ENCODE measurements around the gene ZNF804A.
"Not testable (repeated sequence)": the region's sequence is repeated elsewhere in the genome, so short reads cannot be mapped to it uniquely, and the experiment has no call there.

ZNF804A gene

GRCh38 chr2:184696644-184697043, 98.3 kb downstream of the ZNF804A start:
- no peak for DNase-seq (ENCODE audit: extremely low read depth in 1 of 2, low read depth in 1 of 2)

DNA sequence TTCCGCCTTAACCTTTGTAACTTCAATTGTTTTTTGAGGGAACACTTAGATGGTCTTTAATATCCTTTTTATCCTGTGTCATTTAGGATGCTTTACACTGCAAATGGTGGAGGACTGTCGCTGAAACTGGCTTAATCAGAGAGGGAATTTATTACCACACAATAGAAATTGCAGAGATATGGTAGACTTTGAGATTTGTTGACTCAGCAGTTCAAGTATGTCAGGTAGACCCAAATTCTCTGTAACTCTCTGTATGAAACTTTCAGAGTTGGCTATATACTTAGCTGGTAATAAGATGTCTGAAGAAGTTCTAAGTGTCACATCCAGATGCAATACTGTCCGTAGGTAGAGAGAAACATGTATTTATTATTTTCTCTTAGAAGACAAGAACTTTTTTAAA, 100.1 kb downstream of the ZNF804A start:
- no peak for DNase-seq (ENCODE audit: extremely low read depth in 1 of 2, low read depth in 1 of 2)

GRCh38 chr2:184721881-184722280, 123.6 kb downstream of the ZNF804A start:
- no peak for DNase-seq (ENCODE audit: extremely low read depth in 1 of 2, low read depth in 1 of 2)

- DNase-seq (ENCODE audit: extremely low read depth in 1 of 2, low read depth in 1 of 2): no peak
These were observed 129.5 kb downstream of the ZNF804A start for GRCh38 chr2:184727813-184728212.

DNA sequence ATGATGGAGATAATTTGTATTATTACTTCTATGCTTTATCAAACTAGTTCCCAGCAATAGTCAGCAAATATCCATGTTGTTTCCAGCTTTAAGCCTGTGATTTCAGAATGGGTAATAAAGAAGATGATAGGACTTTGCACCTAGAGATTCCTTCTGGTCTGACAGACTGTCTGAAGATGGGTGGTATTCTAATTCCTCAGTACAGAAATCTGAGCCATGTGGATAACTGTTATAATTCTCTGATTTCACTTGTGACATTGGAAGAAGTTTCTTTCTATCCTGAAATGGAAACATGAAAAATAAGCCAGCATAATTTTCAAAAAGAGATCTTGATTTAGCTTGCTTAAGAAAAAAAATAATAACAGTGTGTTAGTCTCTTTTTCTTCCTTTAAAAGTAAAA, 130.1 kb downstream of the ZNF804A start:
- DNase-seq (ENCODE audit: extremely low read depth in 1 of 2, low read depth in 1 of 2): no peak

- DNase-seq (ENCODE audit: extremely low read depth in 1 of 2, low read depth in 1 of 2): no peak
These were observed 131.3 kb downstream of the ZNF804A start for GRCh38 chr2:184729581-184729980.

DNA sequence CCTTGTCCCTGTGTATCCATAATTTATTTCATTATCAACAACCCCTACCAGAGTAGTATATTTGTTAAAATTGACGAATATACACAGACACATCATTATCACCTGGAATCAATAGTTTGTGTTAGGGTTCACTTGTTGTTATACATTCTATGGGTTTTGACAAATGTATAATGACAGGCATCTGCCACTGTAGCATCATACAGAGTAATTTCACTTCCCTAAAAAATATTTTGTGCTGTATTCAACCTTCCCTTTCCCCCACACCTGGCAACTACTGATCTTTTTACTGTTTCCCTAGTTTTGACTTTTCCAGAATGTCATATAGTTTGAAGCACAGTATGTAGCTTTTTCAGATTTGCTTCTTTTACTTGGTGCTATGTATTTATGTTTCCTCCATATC, 132.0 kb downstream of the ZNF804A start:
- DNase-seq (ENCODE audit: extremely low read depth in 1 of 2, low read depth in 1 of 2): no peak

DNA sequence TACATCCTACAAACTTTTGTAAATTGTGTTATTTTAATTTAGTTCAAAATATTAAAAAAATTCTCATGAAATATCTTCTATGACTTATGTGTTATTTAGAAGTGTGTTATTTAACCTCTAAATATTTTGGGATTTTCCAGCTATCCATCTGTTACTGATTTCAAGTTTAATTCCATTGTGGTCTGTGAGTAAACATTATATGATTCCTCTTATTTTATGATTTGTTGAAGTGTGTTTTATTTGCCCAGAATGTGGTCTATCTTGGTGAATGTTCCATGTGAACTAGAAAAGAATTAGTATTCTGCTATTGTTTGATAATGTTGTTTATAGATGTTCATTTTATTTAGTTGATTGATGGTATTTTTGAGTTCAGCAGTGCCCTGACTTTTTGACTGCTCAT, 136.0 kb downstream of the ZNF804A start:
- no peak for DNase-seq (ENCODE audit: extremely low read depth in 1 of 2, low read depth in 1 of 2)

DNA sequence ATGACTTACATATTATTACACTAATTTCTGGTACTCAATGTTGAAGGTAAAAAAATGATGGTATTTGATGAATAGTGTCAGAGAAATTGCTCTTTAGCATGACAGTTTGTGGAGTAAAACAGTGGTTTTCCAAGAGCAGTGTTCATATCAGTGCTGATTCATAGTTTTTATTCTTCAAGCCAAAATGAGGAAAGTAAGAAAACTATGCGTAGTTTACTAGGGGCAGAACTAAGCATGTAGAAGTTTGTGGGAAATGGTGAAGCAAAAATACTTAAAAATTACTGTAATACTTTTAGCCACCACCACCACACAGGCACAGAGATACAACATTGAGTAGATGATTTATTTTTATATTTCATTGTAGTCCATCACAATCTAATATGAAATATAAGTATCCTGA, 137.3 kb downstream of the ZNF804A start:
- DNase-seq (ENCODE audit: extremely low read depth in 1 of 2, low read depth in 1 of 2): no peak

- no peak for DNase-seq (ENCODE audit: extremely low read depth in 1 of 2, low read depth in 1 of 2)
These were observed 144.8 kb downstream of the ZNF804A start for GRCh38 chr2:184743096-184743495.

DNA sequence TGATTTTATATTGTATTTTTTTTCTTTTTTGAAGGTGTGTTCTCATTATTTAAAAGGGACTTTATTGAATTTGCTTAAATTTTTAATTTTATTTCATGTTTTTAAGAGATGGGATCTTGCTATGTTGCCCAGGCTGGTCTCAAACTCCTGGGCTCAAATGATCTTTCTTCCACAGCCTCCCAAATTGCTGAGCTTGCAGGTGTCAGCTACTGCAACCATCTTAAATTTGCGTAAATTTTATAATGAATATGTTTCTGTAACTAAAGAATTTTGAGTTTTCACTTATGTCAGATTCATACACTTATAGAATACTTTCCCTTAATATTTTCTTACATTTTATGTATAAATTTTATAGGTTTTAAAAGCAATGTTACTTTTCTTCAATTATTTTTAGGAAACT, 157.8 kb downstream of the ZNF804A start:
- no peak for DNase-seq (ENCODE audit: extremely low read depth in 1 of 2, low read depth in 1 of 2)

GRCh38 chr2:184756885-184757284, 158.6 kb downstream of the ZNF804A start:
- DNase-seq (ENCODE audit: extremely low read depth in 1 of 2, low read depth in 1 of 2): no peak

GRCh38 chr2:184759557-184760255, 161.4 kb downstream of the ZNF804A start:
- not testable (repeated sequence) for DNase-seq (ENCODE audit: extremely low read depth in 1 of 2, low read depth in 1 of 2)

DNA sequence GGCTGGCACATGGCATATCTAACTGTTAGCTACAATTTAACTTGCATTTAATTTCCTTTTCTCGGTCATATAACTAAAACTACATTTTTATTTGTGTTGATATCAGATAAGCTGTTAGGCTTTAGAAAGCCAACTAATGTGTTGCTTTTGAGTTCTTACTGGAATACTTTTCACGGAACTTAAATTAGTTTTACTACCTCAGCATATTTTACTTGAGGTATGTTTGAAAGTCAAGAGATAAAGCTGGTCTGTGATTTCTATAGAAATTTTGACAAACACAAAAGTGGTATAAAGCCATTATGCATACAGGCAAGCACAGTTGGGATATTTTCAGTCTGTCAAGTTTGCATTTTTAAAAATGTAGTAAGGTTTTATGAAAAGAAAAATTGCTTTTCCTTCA, 162.6 kb downstream of the ZNF804A start:
- DNase-seq (ENCODE audit: extremely low read depth in 1 of 2, low read depth in 1 of 2): no peak

- no peak for DNase-seq (ENCODE audit: extremely low read depth in 1 of 2, low read depth in 1 of 2)
These were observed 167.0 kb downstream of the ZNF804A start for GRCh38 chr2:184765112-184765895.

GRCh38 chr2:184767059-184767458, 168.7 kb downstream of the ZNF804A start:
- DNase-seq (ENCODE audit: extremely low read depth in 1 of 2, low read depth in 1 of 2): no peak

DNA sequence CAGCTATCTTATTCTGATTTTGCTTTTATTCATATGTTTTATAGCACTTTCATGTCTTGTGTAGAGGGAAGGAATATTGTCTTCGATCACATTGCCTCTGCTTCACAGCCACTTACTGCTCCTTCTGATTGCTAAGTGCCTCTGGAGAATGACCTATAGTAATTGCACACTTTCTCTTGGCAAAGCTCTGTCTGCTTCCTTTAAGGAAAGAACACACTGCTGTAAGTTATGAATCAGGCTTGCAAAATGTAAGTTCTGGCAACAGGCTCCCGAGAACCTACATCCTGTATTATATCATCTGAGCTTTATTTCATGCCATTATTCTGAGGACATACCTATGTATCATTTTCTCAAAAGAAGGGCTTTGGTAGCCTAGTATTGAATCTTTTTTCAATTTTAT, 170.7 kb downstream of the ZNF804A start:
- DNase-seq (ENCODE audit: extremely low read depth in 1 of 2, low read depth in 1 of 2): no peak

DNA sequence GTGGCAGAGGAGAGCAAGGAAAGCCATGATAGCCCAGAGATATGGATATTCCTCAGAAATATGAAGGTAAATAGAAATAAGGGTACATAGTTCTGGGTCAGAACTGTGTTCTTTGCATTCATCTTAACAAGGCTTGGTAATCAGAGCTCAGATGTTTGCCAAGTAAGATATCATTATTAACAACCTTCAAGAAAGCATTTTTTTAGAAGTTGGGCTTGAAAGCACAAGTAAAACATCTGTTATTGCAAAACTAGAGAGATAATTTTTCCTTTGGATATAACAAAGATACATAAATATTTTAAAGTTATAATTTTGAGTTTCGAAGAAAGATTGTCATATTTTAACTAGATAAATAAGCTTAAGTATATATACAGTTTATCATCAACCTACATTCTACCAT, 171.4 kb downstream of the ZNF804A start:
- no peak for DNase-seq (ENCODE audit: extremely low read depth in 1 of 2, low read depth in 1 of 2)

GRCh38 chr2:184779777-184780176, 181.4 kb downstream of the ZNF804A start:
- no peak for DNase-seq (ENCODE audit: extremely low read depth in 1 of 2, low read depth in 1 of 2)

GRCh38 chr2:184780384-184780783, 182.1 kb downstream of the ZNF804A start:
- no peak for DNase-seq (ENCODE audit: extremely low read depth in 1 of 2, low read depth in 1 of 2)

DNA sequence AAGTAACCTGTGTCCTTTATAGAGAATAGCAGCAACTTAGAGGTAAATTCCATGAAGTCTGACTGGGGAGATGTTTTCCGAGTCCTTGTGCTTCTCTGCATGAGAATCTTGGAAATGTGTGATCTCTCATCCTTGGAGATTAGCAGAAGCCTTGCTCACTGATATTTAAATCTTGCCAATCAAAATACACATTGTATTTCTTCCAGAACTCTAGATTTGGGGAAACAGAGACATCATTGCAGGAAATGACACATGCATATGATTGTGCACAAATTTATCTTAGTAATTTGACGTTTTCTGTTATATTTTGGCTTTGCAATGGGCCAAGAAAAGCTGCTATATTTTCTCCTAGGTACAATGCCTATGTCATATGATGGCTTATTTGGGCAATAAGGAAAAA, 182.6 kb downstream of the ZNF804A start:
- no peak for DNase-seq (ENCODE audit: extremely low read depth in 1 of 2, low read depth in 1 of 2)

DNA sequence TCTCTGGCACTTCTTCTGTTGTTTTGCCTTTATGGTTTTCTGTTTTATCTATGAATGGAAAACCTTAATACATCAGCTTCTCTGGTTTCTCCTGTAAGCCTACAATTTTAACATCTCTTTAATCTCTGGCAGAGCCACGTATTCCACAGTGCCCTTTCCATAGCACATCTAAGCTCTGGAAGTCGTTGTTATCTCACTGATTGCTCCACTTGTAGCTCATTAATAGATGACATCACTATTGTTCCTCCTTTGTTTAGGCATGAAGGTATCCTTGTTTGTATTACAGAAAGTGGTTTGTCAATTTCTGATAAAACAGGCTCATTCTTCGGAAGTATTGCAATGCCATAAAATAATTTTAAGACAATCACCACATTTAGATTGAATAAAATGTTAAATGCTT, 185.2 kb downstream of the ZNF804A start:
- DNase-seq (ENCODE audit: extremely low read depth in 1 of 2, low read depth in 1 of 2): no peak
